Mesothelial cell of epicardium (in vitro differentiated cells): ENCODE results near the gene PHF11. TPM values are rescaled to one million over a fixed set of nuclear protein-coding genes. Genes with fewer than 3 reads are reported as not detected.

Experiments used
- DNase-seq, 2 experiments: peaks; one replicate each; pipeline ENCODE4 v3.0.0; 2021; ENCODE audit warnings: low spot score in 2 of 2; ENCODE audit not compliant: unreplicated experiment in 2 of 2
- H3K27ac Mint-ChIP-seq: 2 replicates; pipeline ENCODE4 v1.8.0; 2021; ENCODE audit warnings: mixed read lengths
- H3K27me3 Mint-ChIP-seq: 2 replicates; pipeline ENCODE4 v1.8.0; 2021; ENCODE audit warnings: low read depth, mixed read lengths
- H3K36me3 Mint-ChIP-seq: 2 replicates; pipeline ENCODE4 v1.8.0; 2021; ENCODE audit warnings: mixed read lengths
- H3K4me1 Mint-ChIP-seq: 2 replicates; pipeline ENCODE4 v1.8.0; 2021; ENCODE audit warnings: mixed read lengths
- H3K4me3 Mint-ChIP-seq: 2 replicates; pipeline ENCODE4 v1.8.0; 2021; ENCODE audit warnings: mild to moderate bottlenecking, moderate library complexity, mixed read lengths
- H3K9me3 Mint-ChIP-seq: 2 replicates; pipeline ENCODE4 v1.8.0; 2021; ENCODE audit warnings: mixed read lengths
- total RNA-seq: library from RNA; stranded (reverse); gene quantifications from 3 replicates; pipeline ENCODE4 v1.2.1, GENCODE V29; 2021
- TF ChIP-seq, protein P1 (sequence below): fragments of 200-600 bp; sonication (generic); IDR thresholded peaks from one replicate; pipeline ENCODE4 v1.5.0; 2021; ENCODE audit warnings: antibody characterized with exemption; ENCODE audit not compliant: unreplicated experiment

The PHF11 gene
- total RNA-seq, 1 donor from 2014 or later, result 33.3 TPM

DNA sequence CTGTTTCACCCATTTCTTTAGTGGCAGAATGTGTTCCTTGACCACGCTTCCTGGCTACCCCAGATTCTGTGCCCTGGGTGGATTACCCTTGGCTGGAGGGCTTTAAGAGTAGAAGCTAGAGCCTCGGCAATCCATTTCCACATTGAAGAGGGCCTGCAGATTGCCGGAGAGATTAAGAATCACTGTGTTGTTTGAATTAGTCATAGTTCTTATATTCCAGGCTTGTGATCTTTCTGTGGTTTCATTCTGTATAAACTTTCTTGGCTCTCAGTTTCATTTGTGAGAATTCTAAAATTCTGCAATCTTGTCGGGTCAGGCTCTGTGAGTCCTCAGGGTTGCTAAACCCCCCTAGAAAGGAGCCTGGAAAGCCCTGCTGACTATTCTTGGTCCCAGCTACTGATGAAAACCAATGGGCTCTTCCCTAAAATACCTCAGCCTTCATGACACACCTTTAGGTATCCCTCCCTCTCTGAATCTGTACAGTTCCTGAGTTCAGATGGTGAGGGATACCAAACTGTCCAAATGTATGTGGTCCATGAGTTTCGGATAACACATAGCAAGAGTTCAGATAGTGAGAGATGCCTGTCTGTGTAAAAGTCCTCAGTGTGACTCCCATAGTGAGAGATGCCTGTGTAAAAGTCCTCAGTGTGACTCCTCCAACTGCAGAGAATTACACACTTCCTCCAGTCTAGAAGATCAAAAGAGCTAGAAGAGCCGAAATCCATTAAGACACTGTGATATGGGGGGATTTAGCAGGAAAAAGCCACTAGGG, 4.3 kb downstream of the PHF11 start:
- TF ChIP-seq, protein P1, sequence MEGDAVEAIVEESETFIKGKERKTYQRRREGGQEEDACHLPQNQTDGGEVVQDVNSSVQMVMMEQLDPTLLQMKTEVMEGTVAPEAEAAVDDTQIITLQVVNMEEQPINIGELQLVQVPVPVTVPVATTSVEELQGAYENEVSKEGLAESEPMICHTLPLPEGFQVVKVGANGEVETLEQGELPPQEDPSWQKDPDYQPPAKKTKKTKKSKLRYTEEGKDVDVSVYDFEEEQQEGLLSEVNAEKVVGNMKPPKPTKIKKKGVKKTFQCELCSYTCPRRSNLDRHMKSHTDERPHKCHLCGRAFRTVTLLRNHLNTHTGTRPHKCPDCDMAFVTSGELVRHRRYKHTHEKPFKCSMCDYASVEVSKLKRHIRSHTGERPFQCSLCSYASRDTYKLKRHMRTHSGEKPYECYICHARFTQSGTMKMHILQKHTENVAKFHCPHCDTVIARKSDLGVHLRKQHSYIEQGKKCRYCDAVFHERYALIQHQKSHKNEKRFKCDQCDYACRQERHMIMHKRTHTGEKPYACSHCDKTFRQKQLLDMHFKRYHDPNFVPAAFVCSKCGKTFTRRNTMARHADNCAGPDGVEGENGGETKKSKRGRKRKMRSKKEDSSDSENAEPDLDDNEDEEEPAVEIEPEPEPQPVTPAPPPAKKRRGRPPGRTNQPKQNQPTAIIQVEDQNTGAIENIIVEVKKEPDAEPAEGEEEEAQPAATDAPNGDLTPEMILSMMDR, result no peak
- H3K9me3 Mint-ChIP-seq, result no peaks in the 10 kb centered on the region
- H3K4me3 Mint-ChIP-seq, result no peak overlapping the region
- DNase-seq, result no peak
- H3K27ac Mint-ChIP-seq, result no peak overlapping the region
- H3K36me3 Mint-ChIP-seq, result peaks cover 10% of the 10 kb centered on the region
- H3K27me3 Mint-ChIP-seq, result no peaks in the 10 kb centered on the region
- peaks cover 2% of the 10 kb centered on the region for H3K4me1 Mint-ChIP-seq

DNA sequence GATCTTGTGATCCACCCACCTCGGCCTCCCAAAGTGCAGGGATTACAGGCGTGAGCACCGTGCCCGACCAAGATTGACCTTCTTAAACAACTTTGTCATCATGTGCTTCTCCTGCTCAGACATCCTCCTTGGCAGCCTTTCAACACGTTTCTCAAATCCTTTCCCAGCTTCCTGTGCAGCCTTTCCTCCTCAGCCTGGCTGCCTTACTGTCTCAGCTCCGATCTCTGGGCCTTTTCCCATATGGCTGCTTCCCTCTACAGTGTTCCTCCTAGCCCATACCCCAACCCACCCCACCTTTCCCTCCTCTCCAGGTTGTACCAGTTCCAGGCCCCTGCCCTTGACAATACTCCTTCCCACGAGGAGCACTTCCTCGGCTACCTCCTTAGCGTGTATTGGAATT, 7.2 kb downstream of the PHF11 start:
- Mint-ChIP-seq H3K27ac (no peak overlapping the region), H3K4me3 (no peak overlapping the region), H3K4me1 (no peaks in the 10 kb centered on the region), H3K9me3 (peaks cover 3% of the 10 kb centered on the region), H3K36me3 (peaks cover 13% of the 10 kb centered on the region), H3K27me3 (no peaks in the 10 kb centered on the region)
- TF ChIP-seq, protein P1, result no peak
- no peak for DNase-seq

DNA sequence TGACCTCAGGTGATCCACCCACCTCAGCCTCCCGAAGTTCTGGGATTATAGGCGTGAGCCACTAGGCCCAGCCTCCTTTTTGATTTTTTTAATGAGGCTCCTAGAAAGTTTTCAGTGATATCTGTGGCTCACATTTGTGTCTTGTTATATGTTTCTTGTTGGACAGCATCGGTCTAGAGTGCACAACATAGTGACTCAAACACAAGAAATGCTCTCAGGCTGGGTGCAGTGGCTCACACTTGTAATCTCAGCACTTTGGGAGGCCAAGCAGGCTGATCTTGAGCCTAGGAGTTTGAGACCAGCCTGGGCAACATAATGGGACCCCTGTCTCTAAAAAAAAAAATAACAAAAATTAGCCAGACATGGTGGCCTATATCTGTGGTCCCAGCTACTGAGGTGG, 8.2 kb downstream of the PHF11 start:
- peaks cover 3% of the 10 kb centered on the region for H3K9me3 Mint-ChIP-seq
- no peak overlapping the region for H3K27ac Mint-ChIP-seq
- no peak overlapping the region for H3K4me3 Mint-ChIP-seq
- no peak for DNase-seq
- H3K27me3 Mint-ChIP-seq, result no peaks in the 10 kb centered on the region
- TF ChIP-seq, protein P1, result no peak
- peaks cover 13% of the 10 kb centered on the region for H3K36me3 Mint-ChIP-seq
- H3K4me1 Mint-ChIP-seq, result no peaks in the 10 kb centered on the region

DNA sequence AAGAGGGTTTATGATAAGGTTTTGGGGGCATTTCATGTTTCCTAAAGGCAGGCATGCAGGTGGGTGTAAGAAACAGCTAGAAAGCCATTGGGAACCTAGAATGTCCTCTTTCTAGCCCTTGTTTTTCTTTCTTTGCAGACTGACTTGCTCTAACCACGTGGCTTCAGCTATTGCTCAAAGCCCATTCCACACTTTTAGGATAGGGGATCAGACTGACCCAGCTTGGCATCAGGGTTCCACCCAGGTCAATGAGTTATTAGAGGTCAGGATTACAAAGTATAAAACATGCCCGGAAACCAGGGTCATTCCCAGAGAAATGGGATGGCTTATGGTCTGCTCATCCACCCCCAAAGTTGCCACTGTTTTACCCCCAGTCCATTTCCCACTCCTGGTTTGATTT, 16.8 kb downstream of the PHF11 start:
- H3K27me3 Mint-ChIP-seq, result no peaks in the 10 kb centered on the region

DNA sequence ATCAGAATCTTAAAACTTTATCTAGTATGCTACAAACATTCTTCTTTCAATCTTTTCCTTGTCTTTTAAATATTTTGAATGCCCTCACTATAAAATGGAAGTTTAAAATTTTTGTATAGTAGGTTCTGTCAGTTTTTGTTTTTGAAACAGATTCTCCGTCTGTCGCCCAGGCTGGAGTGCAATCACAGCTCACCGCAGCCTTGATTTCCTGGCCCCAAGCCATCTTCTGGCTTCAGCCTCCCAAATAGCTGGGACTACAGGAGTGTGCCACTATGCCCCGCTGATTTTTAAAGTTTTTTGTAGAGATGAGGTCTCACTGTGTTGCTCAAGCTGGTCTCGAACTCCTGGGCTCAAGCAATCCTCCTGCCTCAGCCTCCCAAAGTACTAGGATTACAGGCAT, 20.7 kb downstream of the PHF11 start:
- no peak for DNase-seq
- Mint-ChIP-seq H3K4me3 (no peak overlapping the region), H3K4me1 (peaks cover 2% of the 10 kb centered on the region), H3K36me3 (peaks cover 40% of the 10 kb centered on the region), H3K27me3 (no peaks in the 10 kb centered on the region), H3K9me3 (no peaks in the 10 kb centered on the region), H3K27ac (no peak overlapping the region)
- TF ChIP-seq, protein P1, result no peak

More for the DNA sequence above, 16.8 kb downstream of the PHF11 start:
- no peak for DNase-seq
- peaks cover 39% of the 10 kb centered on the region for H3K36me3 Mint-ChIP-seq
- TF ChIP-seq, protein P1, result no peak
- no peak overlapping the region for H3K27ac Mint-ChIP-seq
- H3K4me1 Mint-ChIP-seq, result peaks cover 2% of the 10 kb centered on the region
- no peaks in the 10 kb centered on the region for H3K9me3 Mint-ChIP-seq
- H3K4me3 Mint-ChIP-seq, result no peak overlapping the region
